HepG2 (cell line): ENCODE data around the gene TCF7L2. TPM values are rescaled to one million over a fixed set of nuclear protein-coding genes. Genes with fewer than 3 reads are reported as not detected.

Source experiments
- ATAC-seq: fragments of 200-7000 bp; cut with Tn5 transposase; 3 replicates; pipeline ENCODE4 v1.9.1; 2020; ENCODE audit warnings: mild to moderate bottlenecking, moderate library complexity
- BruUV-seq: library from RNA; stranded (reverse); fragments of 400-500 nt; replicated peaks from 2 replicates; lab custom pipeline; 2021; lab: Mats Ljungman, UMichigan
- CTCF ChIA-PET: fragments of 300-600 bp; formaldehyde crosslinking; extraction: SDS; loops from one replicate; lab custom pipeline; 2021; ENCODE audit warnings: low total read pairs, inconsistent platforms, low intra/inter-chr PET ratio; lab: Yijun Ruan, JAX
- POLR2A ChIA-PET: fragments of 350-600 bp; sonication (Branson Sonifier 250); formaldehyde crosslinking; loops from one replicate; lab custom pipeline; 2020; ENCODE audit warnings: antibody characterized with exemption, inconsistent platforms; lab: Yijun Ruan, JAX
- DNase-seq: peaks from one replicate; pipeline ENCODE4 v3.0.0-alpha.2; 2015; ENCODE audit warnings: low spot score
- FAIRE-seq: peaks from 3 replicates; lab custom pipeline; 2011; peaks lifted over from hg19 to GRCh38; lab: Jason Lieb, UNC
- H2AFZ ChIP-seq: one replicate; pipeline ENCODE4 v1.6.1; 2011; ENCODE audit warnings: low read length, inconsistent platforms
- H3K27ac ChIP-seq: fragments of 300-600 bp; 3 replicates; pipeline ENCODE4 v1.8.0; 2011; ENCODE audit warnings: mixed run types, mild to moderate bottlenecking, mixed read lengths, low read length, inconsistent platforms; ENCODE audit not compliant: insufficient read depth; ENCODE audit errors: extremely low read length
- H3K27me3 ChIP-seq, 2 experiments: fragments of 200-600 bp in 1 of 2; 2 replicates in 1 of 2; 3 replicates in 1 of 2; pipeline versions ENCODE4 v1.6.0 to v1.8.0; 2011; ENCODE audit warnings: low read length in 2 of 2, mild to moderate bottlenecking in 2 of 2, moderate library complexity in 2 of 2, inconsistent platforms in 1 of 2; ENCODE audit not compliant: insufficient read depth in 2 of 2, control insufficient read depth in 1 of 2
- H3K36me3 ChIP-seq, 2 experiments: fragments of 200-600 bp in 1 of 2; replicated peaks in 1 of 2; 2 replicates in 1 of 2; 3 replicates in 1 of 2; pipeline versions ENCODE4 v1.5.1 to v1.8.0; 2011; ENCODE audit warnings: low read length in 2 of 2, inconsistent platforms in 1 of 2; ENCODE audit not compliant: insufficient read depth in 2 of 2, control insufficient read depth in 1 of 2
- H3K4me1 ChIP-seq: 2 replicates; pipeline ENCODE4 v1.5.1; 2012; ENCODE audit warnings: low read length, inconsistent platforms; ENCODE audit not compliant: insufficient read depth
- H3K4me2 ChIP-seq: 2 replicates; pipeline ENCODE4 v1.6.0; 2011; ENCODE audit warnings: low read depth, low read length, inconsistent platforms
- H3K4me3 ChIP-seq, 3 experiments: fragments of 200-600 bp in 1 of 3; sonication (generic), shearing (Covaris generic) in 1 of 3; replicated peaks in 1 of 3; 2 replicates each; pipeline ENCODE4 v1.5.1; 2011 to 2016; ENCODE audit warnings: low read length in 3 of 3, inconsistent platforms in 2 of 3, low read depth in 2 of 3, mild to moderate bottlenecking in 2 of 3, control low read depth in 1 of 3, mixed read lengths in 1 of 3; ENCODE audit not compliant: insufficient read depth in 1 of 3
- H3K79me2 ChIP-seq: one replicate; pipeline ENCODE4 v1.6.1; 2011; ENCODE audit warnings: low read length, inconsistent platforms; ENCODE audit not compliant: insufficient read depth
- H3K9ac ChIP-seq: 2 replicates; pipeline ENCODE4 v1.6.0; 2011; ENCODE audit warnings: mild to moderate bottlenecking, low read depth, low read length, inconsistent platforms; ENCODE audit not compliant: insufficient read depth
- H3K9me3 ChIP-seq: 2 replicates; pipeline ENCODE4 v1.5.1; 2012; ENCODE audit warnings: mild to moderate bottlenecking, low read length
- H4K20me1 ChIP-seq: 2 replicates; pipeline ENCODE4 v1.6.0; 2011; ENCODE audit warnings: inconsistent platforms, mild to moderate bottlenecking, low read length, moderate library complexity; ENCODE audit not compliant: insufficient read depth
- ADNP ChIP-seq: sonication (generic); formaldehyde crosslinking; IDR thresholded peaks from 2 replicates; pipeline ENCODE4 v1.4.0; 2020; ENCODE audit warnings: missing genetic modification reagents
- AHR ChIP-seq: IDR thresholded peaks from 2 replicates; pipeline ENCODE4 v1.6.1; 2018; ENCODE audit warnings: missing genetic modification reagents, missing compliant biosample characterization
- CCAR2 ChIP-seq: fragments of 200-400 bp; formaldehyde crosslinking; optimal IDR thresholded peaks from 2 replicates; pipeline ENCODE3; 2018; ENCODE audit warnings: low read depth, mild to moderate bottlenecking, low read length, moderate library complexity
- GLMP ChIP-seq: sonication (generic); formaldehyde crosslinking; IDR thresholded peaks from 2 replicates; pipeline ENCODE4 v1.9.0; 2021; ENCODE audit warnings: missing genetic modification reagents, mild to moderate bottlenecking, borderline replicate concordance
- HOXA7 ChIP-seq: sonication (generic); formaldehyde crosslinking; IDR thresholded peaks from 2 replicates; pipeline ENCODE4 v1.8.1; 2022; ENCODE audit warnings: mild to moderate bottlenecking, missing genetic modification reagents, moderate library complexity
- KAT7 ChIP-seq: IDR thresholded peaks from 2 replicates; pipeline ENCODE4 v1.6.1; 2018; ENCODE audit warnings: borderline replicate concordance, missing compliant biosample characterization
- KDM5A ChIP-seq: fragments of 200-600 bp; sonication (generic); IDR thresholded peaks from 2 replicates; pipeline ENCODE4 v1.7.0; 2018; ENCODE audit warnings: antibody characterized with exemption, mild to moderate bottlenecking, low read length, borderline replicate concordance
- KLF6 ChIP-seq: IDR thresholded peaks from 2 replicates; pipeline ENCODE4 v1.8.0; 2016; ENCODE audit warnings: missing biosample characterization, missing genetic modification reagents
- MAZ ChIP-seq, 2 experiments: sonication (generic) in 1 of 2; formaldehyde crosslinking in 1 of 2; IDR thresholded peaks; 2 replicates each; pipeline versions ENCODE4 v1.5.0 to v1.6.1; 2012 to 2020; ENCODE audit warnings: low read depth in 2 of 2, mild to moderate bottlenecking in 2 of 2, borderline replicate concordance in 1 of 2, improper control_type of control experiment in 1 of 2, low read length in 1 of 2, missing genetic modification reagents in 1 of 2, moderate library complexity in 1 of 2
- MBNL3 ChIP-seq: fragments of 250-450 bp; sonication (Bioruptor Pico); conservative IDR thresholded peaks from 2 replicates; pipeline ENCODE4 v1.8.0; 2022; ENCODE audit warnings: mild to moderate bottlenecking, inconsistent platforms
- SIX1 ChIP-seq: sonication (generic); formaldehyde crosslinking; IDR thresholded peaks from 2 replicates; pipeline ENCODE4 v1.4.0; 2020; ENCODE audit warnings: missing genetic modification reagents, borderline replicate concordance
- SKI ChIP-seq: fragments of 450-650 bp; IDR thresholded peaks from one replicate; pipeline ENCODE4 v1.6.1; 2018; ENCODE audit warnings: mild to moderate bottlenecking; ENCODE audit not compliant: partially characterized antibody
- SMYD3 ChIP-seq: sonication (generic); formaldehyde crosslinking; IDR thresholded peaks from 2 replicates; pipeline ENCODE4 v1.8.1; 2023; ENCODE audit warnings: mild to moderate bottlenecking, missing genetic modification reagents
- TRIM24 ChIP-seq: sonication (generic); formaldehyde crosslinking; IDR thresholded peaks from 2 replicates; pipeline ENCODE4 v1.8.0; 2022; ENCODE audit warnings: mild to moderate bottlenecking, missing genetic modification reagents
- ZNF33B ChIP-seq: sonication (generic); formaldehyde crosslinking; IDR thresholded peaks from 2 replicates; pipeline ENCODE4 v1.5.1; 2020; ENCODE audit warnings: mild to moderate bottlenecking, missing genetic modification reagents
- ZNF414 ChIP-seq: sonication (generic); formaldehyde crosslinking; IDR thresholded peaks from 2 replicates; pipeline ENCODE4 v1.5.0; 2020; ENCODE audit warnings: missing genetic modification reagents
- WGBS: methylation state at CpG from one replicate; pipeline ENCODE4 v1.1.6; 2017; ENCODE audit warnings: low lambda C conversion rate; 5-methylcytosine and 5-hydroxymethylcytosine counted together
- in situ Hi-C: cut with HindIII; loops from 2 replicates; pipeline ENCODE4 v1.10.0; 2017; ENCODE audit warnings: low pct_unique_long_range_greater_than_20kb; ENCODE audit not compliant: extremely low pct_ligation_motif_present
- intact Hi-C: fragments of 100-400 bp; cut with micrococcal nuclease; formaldehyde crosslinking; loops from one replicate; pipeline ENCODE4 v1.10.0; 2022; ENCODE audit not compliant: unreplicated experiment
- polyA plus RNA-seq, 8 experiments: library from polyadenylated mRNA; depleted of rRNA in 3 of 8; stranded (reverse) in 7 of 8; unstranded in 1 of 8; fragments of >200 nt; fragmentation: Illumina TruSeq in 4 of 8; extraction: Trizol in 4 of 8; gene quantifications; 2 replicates each; pipeline versions ENCODE4 v1.2.1 to v1.2.3, GENCODE V29; 2011 to 2016; ENCODE audit warnings: low read depth in 4 of 8, missing spikeins in 1 of 8, mixed read lengths in 1 of 8; ENCODE audit not compliant: insufficient read depth in 1 of 8
- total RNA-seq, 5 experiments: library from RNA; depleted of rRNA; stranded (reverse); fragments of >200 nt; fragmentation: Illumina TruSeq; extraction: Trizol; gene quantifications; 2 replicates each; pipeline ENCODE4 v1.2.3, GENCODE V29; 2016; ENCODE audit warnings: low read depth in 1 of 5
- TF ChIP-seq, protein P1 (sequence below): sonication (generic); formaldehyde crosslinking; IDR thresholded peaks from 2 replicates; pipeline ENCODE4 v1.4.0; 2020; ENCODE audit warnings: missing genetic modification reagents
- TF ChIP-seq, protein P2 (sequence below): IDR thresholded peaks from 2 replicates; pipeline ENCODE4 v1.6.1; 2016; ENCODE audit warnings: missing compliant biosample characterization, missing genetic modification reagents, borderline replicate concordance
- TF ChIP-seq, protein P3 (sequence below): sonication (generic); formaldehyde crosslinking; IDR thresholded peaks from 2 replicates; pipeline ENCODE4 v1.5.0; 2020; ENCODE audit warnings: missing genetic modification reagents

Gene TCF7L2
- total and polyA plus RNA-seq, 2 of the 13 experiments (the other 11 are each of a cell fraction or from before 2014, with no cell fraction given): 3.9 to 13.7 TPM

DNA sequence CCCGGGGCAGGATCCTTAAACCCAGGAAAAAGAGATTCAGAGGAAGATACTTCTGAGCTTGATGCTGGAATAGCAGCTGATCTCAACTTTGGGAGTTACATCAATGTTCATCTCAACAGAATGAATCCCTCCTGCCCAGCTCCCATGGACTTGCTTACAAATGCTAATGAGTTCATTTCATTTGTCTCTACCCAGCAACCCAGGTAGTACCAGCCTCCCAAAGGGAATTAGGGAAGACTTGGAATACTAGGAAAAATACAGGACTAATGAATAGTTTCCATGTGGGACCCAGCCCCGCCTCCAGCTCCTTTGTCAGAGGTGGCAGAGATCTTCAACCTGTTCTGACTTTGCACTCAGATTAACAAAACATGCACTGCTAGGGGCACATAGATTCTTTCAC is 22.1 kb upstream of the TCF7L2 start:
- no TSS peak for BruUV-seq
- H3K4me2 ChIP-seq: no peak overlapping the region
- H3K4me1 ChIP-seq: peaks cover 10% of the 10 kb centered on the region
- H3K4me3 ChIP-seq: no peak overlapping the region
- WGBS: 9% methylated on average over 2 of the region's 2 CpGs
- CTCF ChIA-PET: no interaction called here
- no peak overlapping the region for H3K27ac ChIP-seq
- no peaks in the 10 kb centered on the region for H3K9me3 ChIP-seq
- TF ChIP-seq SMYD3 (CRISPR knock-in tag): no peak
- no peak for TF ChIP-seq MBNL3 (CRISPR knock-in tag)
- no peak for TF ChIP-seq KLF6 (CRISPR knock-in tag)
- no peak for TF ChIP-seq ZNF414 (CRISPR knock-in tag)
- TF ChIP-seq SKI: no peak
- no peak for TF ChIP-seq GLMP
- no peak for TF ChIP-seq KDM5A
- no peak for TF ChIP-seq SIX1
- TF ChIP-seq, protein P1, sequence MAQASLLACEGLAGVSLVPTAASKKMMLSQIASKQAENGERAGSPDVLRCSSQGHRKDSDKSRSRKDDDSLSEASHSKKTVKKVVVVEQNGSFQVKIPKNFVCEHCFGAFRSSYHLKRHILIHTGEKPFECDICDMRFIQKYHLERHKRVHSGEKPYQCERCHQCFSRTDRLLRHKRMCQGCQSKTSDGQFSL (CRISPR knock-in tag): no peak
- TF ChIP-seq AHR (CRISPR knock-in tag): no peak
- TF ChIP-seq MAZ (IDR thresholded peaks at IDR 0.05; ENCODE audit: borderline replicate concordance, low read depth, low read length): no peak
- no peak for TF ChIP-seq MAZ (CRISPR knock-in tag; IDR thresholded peaks at IDR 0.05; ENCODE audit: low read depth)
- no peak for TF ChIP-seq HOXA7 (CRISPR knock-in tag)
- TF ChIP-seq ZNF33B: no peak
- TF ChIP-seq TRIM24 (CRISPR knock-in tag): no peak
- TF ChIP-seq CCAR2: no peak
- TF ChIP-seq, protein P2, sequence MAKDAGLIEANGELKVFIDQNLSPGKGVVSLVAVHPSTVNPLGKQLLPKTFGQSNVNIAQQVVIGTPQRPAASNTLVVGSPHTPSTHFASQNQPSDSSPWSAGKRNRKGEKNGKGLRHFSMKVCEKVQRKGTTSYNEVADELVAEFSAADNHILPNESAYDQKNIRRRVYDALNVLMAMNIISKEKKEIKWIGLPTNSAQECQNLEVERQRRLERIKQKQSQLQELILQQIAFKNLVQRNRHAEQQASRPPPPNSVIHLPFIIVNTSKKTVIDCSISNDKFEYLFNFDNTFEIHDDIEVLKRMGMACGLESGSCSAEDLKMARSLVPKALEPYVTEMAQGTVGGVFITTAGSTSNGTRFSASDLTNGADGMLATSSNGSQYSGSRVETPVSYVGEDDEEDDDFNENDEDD (CRISPR knock-in tag): no peak
- no peak for TF ChIP-seq ADNP
- TF ChIP-seq, protein P3, sequence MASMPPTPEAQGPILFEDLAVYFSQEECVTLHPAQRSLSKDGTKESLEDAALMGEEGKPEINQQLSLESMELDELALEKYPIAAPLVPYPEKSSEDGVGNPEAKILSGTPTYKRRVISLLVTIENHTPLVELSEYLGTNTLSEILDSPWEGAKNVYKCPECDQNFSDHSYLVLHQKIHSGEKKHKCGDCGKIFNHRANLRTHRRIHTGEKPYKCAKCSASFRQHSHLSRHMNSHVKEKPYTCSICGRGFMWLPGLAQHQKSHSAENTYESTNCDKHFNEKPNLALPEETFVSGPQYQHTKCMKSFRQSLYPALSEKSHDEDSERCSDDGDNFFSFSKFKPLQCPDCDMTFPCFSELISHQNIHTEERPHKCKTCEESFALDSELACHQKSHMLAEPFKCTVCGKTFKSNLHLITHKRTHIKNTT (CRISPR knock-in tag): no peak
- TF ChIP-seq KAT7 (CRISPR knock-in tag): no peak
- H3K36me3 ChIP-seq: no peaks in the 10 kb centered on the region
- ATAC-seq: no peak; the same call in 2 of the 3 replicates
- POLR2A ChIA-PET: interaction anchor here (0.9 to 1.2 kb wide), 2 partner anchors 9 to 29 kb away, joined by 3 read pairs; no protein-coding TSS in a partner anchor
- no peak overlapping the region for H3K9ac ChIP-seq
- no peak overlapping the region for H2AFZ ChIP-seq
- no peaks in the 10 kb centered on the region for H4K20me1 ChIP-seq
- H3K27me3 ChIP-seq: no peaks in the 10 kb centered on the region; a peak in 1 of 5 replicates
- in situ Hi-C loops (no loop called here), intact Hi-C loops (no loop called here)
- FAIRE-seq: no peak
- no peaks in the 10 kb centered on the region for H3K79me2 ChIP-seq
- DNase-seq: no peak
